Epithelial cell of proximal tubule (primary cell): ENCODE results near the gene PGAM1. TPM values are rescaled to one million over a fixed set of nuclear protein-coding genes. Genes with fewer than 3 reads are reported as not detected.
"Not testable (repeated sequence)": the region's sequence is repeated elsewhere in the genome, so short reads cannot be mapped to it uniquely, and the experiment has no call there.

Source experiments
- DNase-seq: peaks from one replicate; pipeline ENCODE4 v3.0.0-alpha.2; 2011; ENCODE audit warnings: low read depth
- H3K4me3 ChIP-seq: 2 replicates; pipeline ENCODE4 v1.5.1; 2011; ENCODE audit warnings: low read depth, mild to moderate bottlenecking, low read length
- total RNA-seq: library from RNA; depleted of rRNA; stranded (reverse); fragments of >200 nt; gene quantifications from 2 replicates; pipeline ENCODE4 v1.2.3, GENCODE V29; 2015
- TF ChIP-seq, protein P1 (sequence below): conservative IDR thresholded peaks from 2 replicates; pipeline ENCODE4 v1.5.1; 2012; ENCODE audit warnings: low read depth, mild to moderate bottlenecking, low read length

PGAM1 gene
- total RNA-seq, 1 donor from 2014 or later: 629 TPM

DNA sequence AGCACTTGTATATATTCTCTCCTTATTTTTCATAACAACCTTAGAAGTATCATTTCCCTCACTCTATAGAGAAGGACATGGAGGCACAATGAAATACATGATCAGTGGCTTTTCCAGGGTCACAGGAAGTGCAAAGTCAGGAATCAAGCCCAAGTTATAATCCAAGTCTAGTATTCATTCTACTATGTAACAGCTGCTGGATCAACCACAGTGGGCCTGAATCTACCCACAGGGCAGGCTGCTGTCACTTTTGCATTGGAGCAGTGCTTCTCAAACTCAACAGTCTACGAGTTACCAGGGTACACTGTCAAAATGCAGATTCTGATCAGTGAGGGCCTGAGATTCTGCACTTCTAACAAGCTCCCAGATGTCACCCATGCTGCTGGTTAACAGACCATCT, 38.2 kb downstream of the PGAM1 start:
- DNase-seq: no peak

DNA sequence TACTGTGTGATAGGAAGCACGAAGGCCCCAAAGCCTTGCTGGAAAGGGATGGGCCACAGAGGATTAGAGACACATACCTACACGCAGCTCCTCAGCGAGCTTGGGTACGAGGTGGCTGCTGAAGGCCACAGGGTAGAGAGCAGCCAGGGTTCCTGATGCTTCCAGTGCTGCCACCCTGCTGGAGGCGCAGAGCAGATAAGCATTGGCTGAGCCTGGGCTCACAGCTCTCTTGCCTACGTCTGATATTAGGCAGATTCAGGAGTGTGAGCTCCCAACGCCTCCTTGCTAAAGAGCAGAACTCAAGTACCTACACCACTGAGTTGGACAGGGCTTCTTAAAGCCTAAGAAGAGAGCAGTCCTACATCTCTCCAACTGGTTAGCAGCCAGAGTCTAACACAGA, 40.0 kb downstream of the PGAM1 start:
- no peak overlapping the region for H3K4me3 ChIP-seq
- DNase-seq: no peak
- TF ChIP-seq, protein P1, sequence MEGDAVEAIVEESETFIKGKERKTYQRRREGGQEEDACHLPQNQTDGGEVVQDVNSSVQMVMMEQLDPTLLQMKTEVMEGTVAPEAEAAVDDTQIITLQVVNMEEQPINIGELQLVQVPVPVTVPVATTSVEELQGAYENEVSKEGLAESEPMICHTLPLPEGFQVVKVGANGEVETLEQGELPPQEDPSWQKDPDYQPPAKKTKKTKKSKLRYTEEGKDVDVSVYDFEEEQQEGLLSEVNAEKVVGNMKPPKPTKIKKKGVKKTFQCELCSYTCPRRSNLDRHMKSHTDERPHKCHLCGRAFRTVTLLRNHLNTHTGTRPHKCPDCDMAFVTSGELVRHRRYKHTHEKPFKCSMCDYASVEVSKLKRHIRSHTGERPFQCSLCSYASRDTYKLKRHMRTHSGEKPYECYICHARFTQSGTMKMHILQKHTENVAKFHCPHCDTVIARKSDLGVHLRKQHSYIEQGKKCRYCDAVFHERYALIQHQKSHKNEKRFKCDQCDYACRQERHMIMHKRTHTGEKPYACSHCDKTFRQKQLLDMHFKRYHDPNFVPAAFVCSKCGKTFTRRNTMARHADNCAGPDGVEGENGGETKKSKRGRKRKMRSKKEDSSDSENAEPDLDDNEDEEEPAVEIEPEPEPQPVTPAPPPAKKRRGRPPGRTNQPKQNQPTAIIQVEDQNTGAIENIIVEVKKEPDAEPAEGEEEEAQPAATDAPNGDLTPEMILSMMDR: no peak

More for the DNA sequence above, 38.2 kb downstream of the PGAM1 start:
- H3K4me3 ChIP-seq: no peak overlapping the region
- TF ChIP-seq, protein P1: no peak

DNA sequence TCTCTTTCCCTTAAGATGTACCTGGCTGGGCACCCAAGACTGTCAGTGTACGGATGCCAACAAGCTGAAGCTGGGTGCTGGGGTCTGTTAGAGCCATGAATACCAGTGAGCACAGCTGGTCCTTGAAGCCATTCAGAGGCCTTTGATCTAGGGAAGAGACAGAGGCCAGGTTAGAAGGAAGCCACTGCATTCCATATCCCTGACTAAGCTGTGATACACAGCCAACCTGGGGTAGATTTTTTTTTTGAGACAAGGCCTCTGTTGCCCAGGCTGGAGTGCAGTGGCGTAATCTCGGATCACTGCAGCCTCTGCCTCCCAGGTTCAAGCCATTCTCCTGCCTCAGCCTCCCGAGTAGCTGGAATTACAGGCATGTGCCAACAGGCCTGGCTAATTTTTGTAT, 40.8 kb downstream of the PGAM1 start:
- no peak overlapping the region for H3K4me3 ChIP-seq
- TF ChIP-seq, protein P1: no peak
- no peak for DNase-seq

DNA sequence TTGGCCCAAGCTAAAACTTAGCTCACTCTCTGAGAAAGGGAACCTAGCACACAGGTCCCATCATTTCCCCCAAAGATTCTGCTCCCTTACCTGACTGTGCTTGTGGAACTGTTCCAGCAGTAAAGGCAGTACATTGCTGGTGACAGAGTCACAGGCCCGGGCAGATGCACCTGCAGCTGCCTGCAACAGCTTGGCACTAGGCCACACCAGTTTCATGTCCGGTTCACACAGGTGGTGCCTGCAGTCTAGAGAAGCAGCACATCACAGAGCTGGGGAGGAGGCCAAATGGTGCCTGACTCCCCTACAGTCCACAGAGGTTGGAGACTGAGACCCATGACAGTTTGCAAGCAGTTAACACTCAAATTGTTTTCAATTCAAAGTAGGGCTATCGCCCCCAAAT, 42.2 kb downstream of the PGAM1 start:
- TF ChIP-seq, protein P1: no peak
- no peak overlapping the region for H3K4me3 ChIP-seq
- DNase-seq: no peak

DNA sequence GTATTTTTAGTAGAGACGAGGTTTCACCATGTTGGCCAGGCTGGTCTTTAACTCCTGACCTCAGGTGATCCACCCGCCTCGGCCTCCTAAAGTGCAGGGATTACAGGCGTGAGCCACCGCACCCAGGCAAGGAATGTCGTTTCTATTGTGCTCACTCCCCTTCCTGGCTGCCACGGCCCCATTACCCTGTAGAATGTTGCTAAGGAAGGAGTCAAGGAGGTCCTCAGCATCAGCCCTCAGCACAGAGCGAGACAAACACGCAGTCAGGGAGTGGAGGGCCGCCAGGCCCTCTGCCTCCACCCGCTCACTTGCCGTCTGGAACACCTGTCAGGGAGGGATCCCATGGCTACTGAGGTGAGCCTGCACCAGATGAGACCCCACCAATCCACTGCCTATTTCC, 42.8 kb downstream of the PGAM1 start:
- H3K4me3 ChIP-seq, DNase-seq: not testable (repeated sequence)

DNA sequence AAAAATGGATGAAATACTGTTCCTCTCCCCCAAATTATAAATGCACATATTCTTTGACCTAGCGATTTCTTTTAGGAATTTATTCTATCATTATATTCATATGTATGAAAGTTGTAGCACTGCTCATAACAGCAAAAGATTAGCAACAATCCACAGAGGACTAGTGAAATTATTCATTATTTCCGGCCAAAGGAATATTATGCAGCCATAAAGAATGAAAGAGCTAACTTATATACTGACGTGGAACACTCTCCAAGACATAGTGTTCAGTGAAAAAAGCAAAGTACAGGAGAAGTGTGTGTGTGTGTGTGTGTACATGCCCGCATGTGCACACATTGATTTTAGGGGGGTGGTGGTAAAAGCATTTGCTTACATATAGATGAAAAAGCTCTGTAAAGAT, 48.9 kb downstream of the PGAM1 start:
- no peak for DNase-seq
- H3K4me3 ChIP-seq: no peak overlapping the region
- TF ChIP-seq, protein P1: no peak

DNA sequence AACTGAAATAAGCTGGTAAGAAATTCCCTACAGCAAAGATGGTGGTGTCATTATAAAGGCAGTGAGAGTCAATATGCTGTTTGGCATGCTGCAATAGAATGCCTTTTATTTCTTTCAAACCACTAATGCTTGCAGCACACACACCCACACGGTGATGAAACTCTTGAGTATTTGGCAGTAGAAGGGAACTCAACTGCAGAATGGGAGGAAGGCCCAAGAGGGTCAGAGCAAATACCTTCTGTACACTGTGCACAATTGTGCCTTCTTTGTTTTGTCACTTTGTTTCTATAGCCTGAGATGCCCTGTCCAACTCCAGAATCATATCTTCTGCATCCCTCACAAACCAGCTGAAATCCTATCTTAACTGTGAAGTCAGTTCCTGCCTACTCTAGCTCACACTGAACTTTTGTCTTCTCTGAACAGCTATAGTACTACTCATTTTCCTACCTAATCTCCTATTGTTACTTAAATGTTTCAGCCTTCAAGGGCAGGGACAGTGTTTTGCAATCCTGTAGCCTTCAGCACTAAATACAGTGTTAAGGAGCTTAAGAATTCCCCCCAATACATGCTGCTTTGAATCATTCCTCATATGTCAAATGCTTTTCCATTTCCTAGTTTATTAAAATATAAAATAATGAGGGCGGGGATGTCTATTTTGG, 50.1 kb downstream of the PGAM1 start:
- TF ChIP-seq, protein P1: no peak
- no peak for DNase-seq
- no peak overlapping the region for H3K4me3 ChIP-seq

DNA sequence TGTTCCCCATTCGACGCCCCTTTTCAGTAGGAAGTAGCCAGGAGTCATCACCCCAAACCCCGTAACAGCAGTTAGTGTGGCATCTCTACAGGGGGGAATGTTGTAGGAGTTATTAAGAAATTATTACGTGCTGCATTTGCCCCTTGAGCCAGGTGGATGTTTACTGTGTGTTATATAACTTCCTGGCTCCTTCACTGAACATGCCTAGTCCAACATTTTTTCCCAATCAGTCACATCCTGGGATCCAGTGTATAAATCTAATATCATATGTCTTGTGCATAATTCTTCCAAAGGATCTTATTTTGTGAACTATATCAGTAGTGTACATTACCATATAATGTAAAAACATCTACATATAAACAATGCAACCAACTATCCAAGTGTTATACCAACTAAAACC, 53.4 kb downstream of the PGAM1 start:
- H3K4me3 ChIP-seq, DNase-seq: not testable (repeated sequence)
